ENCODE data around the gene ZBTB46. TPM values are rescaled to one million over a fixed set of nuclear protein-coding genes. Genes with fewer than 3 reads are reported as not detected.

The ZBTB46 gene
- total RNA-seq, 2 experiments from 2014 or later: 4.6 to 5.5 TPM

DNA sequence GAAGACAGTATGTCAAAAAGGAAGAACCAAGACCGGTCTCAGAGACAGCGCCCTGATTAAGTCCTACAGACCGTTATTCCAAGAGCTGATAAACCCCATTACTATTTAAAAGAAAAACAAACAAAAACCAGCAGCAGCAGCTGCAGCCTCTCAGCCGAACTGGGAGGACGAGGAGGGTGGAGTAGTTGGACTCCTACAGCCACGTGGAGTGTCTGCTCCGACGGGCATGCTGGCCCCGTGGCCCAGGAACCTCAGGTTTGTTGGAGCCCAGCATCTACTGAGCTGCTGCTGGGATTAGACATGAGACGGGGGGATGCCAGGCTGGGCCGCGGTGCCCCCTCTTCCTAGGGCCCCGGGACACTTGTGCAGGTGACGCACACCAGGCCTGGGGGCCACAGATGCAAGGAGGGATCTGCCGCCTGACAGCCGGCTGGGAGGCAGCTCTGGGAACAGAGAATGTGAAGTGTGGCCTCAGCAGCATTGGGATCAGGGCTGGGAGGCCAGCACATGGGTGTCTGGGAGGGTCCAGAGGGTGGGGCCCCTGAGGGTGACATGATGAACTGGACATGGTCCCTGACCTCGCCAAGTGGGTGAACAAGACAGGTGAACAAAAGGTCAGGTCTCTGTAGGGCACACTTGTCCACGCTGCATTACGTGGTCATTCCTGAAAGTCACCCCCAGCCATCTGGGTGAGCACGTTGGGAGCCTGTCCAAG, 2.9 kb upstream of the ZBTB46 start:
- CTCF ChIA-PET: interaction anchor here (0.8 kb wide), 1 partner anchor 10 kb away, joined by 3 read pairs; no protein-coding TSS in a partner anchor
- H3K36me3 Mint-ChIP-seq: peaks cover 2% of the 10 kb centered on the region
- POLR2A ChIA-PET: no interaction called here
- H3K4me3 Mint-ChIP-seq: no peak overlapping the region
- no peaks in the 10 kb centered on the region for H3K9me3 Mint-ChIP-seq
- peaks cover 12% of the 10 kb centered on the region for H3K4me1 Mint-ChIP-seq (ENCODE audit: low read depth)
- no peak for DNase-seq
- intact Hi-C loops (cut with micrococcal nuclease): no loop called here
- H3K27me3 Mint-ChIP-seq: peaks cover 19% of the 10 kb centered on the region
- H3K27ac Mint-ChIP-seq: no peak overlapping the region

DNA sequence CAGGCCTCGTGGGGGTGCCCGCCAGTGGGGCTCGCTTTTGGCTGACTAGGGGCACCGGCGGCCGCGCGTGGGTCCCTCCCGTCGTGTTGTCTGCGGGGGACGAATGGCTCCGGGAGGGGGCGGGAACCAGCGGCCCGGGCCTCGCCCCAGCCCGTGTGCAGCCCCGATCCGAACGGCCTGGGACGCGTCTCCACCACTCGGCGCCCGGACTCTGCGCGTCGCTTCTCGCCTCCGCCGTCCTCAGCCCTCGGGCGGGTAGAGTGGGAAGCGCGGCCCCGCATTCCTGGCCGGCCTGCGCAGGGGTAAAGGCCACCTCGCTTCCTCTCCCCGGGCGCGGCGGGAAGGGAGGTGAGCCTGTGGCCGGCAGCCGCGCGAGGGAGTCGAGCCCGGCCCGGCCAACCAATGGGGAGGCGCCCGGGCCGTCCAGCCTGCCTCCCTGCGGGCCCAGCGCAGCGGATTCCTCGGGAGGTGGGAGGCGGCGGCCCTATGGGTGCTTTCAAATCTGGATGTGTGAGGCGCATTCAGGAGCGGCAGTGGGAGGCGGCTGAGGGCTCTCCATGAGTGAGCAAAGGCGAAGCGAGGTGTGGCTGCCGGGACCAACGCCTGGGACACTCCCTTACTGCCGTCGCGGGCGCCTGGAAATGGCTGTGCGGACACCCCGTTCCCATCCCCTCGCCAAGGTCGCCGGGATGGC, 1.1 kb upstream of the ZBTB46 start:
- Mint-ChIP-seq H3K4me3 (peak overlapping the region; percentile 29), H3K36me3 (peaks cover 2% of the 10 kb centered on the region), H3K9me3 (no peaks in the 10 kb centered on the region), H3K4me1 (ENCODE audit: low read depth) (peaks cover 12% of the 10 kb centered on the region), H3K27ac (no peak overlapping the region), H3K27me3 (peaks cover 28% of the 10 kb centered on the region)
- intact Hi-C loops (cut with micrococcal nuclease): no loop called here
- no peak for DNase-seq
- CTCF ChIA-PET: interaction anchor here (0.5 kb wide), 1 partner anchor 89 kb away, joined by 3 read pairs; no protein-coding TSS in a partner anchor
- POLR2A ChIA-PET: no interaction called here

DNA sequence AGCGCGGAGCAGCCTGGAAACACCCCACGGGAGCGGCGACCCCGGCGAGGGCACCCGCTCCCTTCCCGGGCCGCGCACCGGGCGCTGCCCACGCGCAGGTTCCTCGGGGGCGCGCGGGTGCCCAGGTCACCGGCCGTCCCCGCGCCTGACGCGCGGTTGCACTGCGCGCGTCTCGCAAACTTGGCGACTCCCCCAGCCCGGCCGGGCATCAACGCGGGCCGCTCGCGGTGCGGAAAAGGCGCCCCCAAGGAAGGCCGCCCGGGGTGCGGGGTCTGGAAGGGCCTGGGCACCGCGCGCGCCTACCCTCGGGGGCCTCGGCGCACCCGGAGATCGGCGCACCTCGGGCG, 555 bp upstream of the ZBTB46 start:
- peaks cover 32% of the 10 kb centered on the region for H3K27me3 Mint-ChIP-seq
- ChIA-PET POLR2A (no interaction called here), CTCF (no interaction called here)
- H3K9me3 Mint-ChIP-seq: no peaks in the 10 kb centered on the region
- no peak for DNase-seq
- H3K4me1 Mint-ChIP-seq (ENCODE audit: low read depth): peaks cover 12% of the 10 kb centered on the region
- no peak overlapping the region for H3K4me3 Mint-ChIP-seq
- H3K36me3 Mint-ChIP-seq: peaks cover 2% of the 10 kb centered on the region
- H3K27ac Mint-ChIP-seq: no peak overlapping the region
- intact Hi-C loops (cut with micrococcal nuclease): no loop called here

DNA sequence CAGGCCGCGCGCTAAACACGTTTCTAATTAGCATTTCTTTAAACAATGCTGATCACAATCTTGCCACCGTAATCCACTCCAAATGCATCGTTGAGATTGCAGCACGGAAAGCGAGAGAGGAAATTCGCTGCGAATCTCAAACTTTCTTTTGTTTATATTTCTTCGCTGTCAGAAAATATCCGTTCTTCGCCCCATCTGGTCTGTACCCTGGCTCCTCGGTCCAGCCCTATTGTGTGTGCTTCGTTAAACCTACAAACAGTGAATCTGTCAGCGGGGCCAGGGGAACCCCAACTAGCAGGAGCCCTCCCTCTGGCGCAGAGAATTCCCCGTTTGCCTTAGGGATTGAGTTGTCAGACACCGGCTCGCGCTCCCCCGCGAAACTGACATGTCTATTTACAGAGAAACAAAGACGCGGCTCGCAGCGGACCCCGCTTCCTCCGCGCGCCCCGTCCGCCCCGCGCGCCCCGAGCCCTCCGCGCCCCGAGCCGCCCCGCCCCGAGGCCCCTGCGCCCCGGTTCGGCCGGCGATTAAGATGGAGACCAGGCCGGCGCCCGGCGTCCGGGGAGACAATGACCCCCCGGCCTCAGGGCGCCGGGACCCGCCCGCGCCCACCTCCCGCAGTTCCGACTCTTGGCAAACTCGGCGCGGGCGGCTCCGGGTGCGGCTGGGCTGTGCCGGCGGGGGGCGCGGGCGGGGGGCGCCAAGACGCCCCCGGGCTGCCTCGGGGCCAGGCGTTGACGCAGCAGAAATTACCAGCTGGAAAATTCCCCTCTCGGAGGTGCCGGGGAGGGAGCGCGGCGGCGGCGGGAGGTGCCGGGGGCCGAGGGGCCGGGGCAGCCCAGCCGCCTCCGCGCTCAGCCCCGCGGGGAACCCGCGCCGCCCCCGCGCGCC, 874 bp downstream of the ZBTB46 start:
- peaks cover 2% of the 10 kb centered on the region for H3K36me3 Mint-ChIP-seq
- DNase-seq: no peak
- peak overlapping the region; percentile 14 for H3K27ac Mint-ChIP-seq
- intact Hi-C loops (cut with micrococcal nuclease): no loop called here
- H3K27me3 Mint-ChIP-seq: peaks cover 43% of the 10 kb centered on the region
- peaks cover 20% of the 10 kb centered on the region for H3K4me1 Mint-ChIP-seq (ENCODE audit: low read depth)
- CTCF ChIA-PET: interaction anchor here (1.4 kb wide), 1 partner anchor 44 kb away, joined by 3 read pairs; no protein-coding TSS in a partner anchor
- peak overlapping the region; percentile 79 for H3K4me3 Mint-ChIP-seq
- POLR2A ChIA-PET: no interaction called here
- no peaks in the 10 kb centered on the region for H3K9me3 Mint-ChIP-seq

DNA sequence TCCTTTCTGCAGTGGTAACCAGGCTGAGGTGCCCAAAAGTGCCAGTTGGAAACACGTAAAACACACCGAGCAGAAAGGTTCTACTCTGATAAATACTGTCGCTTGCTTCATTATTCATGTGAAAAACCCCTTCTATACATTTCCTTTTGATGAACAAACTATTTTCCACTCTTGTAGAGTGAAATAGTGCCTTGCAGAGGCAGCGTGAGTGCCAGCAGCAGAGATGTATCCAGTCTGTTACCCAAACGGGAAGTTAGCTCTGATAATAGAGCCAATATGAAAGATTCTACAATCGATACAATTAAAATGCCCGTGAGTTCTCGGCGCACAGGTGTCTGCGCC, 1.5 kb downstream of the ZBTB46 start:
- peaks cover 2% of the 10 kb centered on the region for H3K36me3 Mint-ChIP-seq
- CTCF ChIA-PET: interaction anchor here (1.4 kb wide), 1 partner anchor 43 kb away, joined by 3 read pairs; no protein-coding TSS in a partner anchor
- POLR2A ChIA-PET: no interaction called here
- intact Hi-C loops (cut with micrococcal nuclease): no loop called here
- peaks cover 43% of the 10 kb centered on the region for H3K27me3 Mint-ChIP-seq
- H3K4me3 Mint-ChIP-seq: peak overlapping the region; percentile 79
- peaks cover 20% of the 10 kb centered on the region for H3K4me1 Mint-ChIP-seq (ENCODE audit: low read depth)
- H3K9me3 Mint-ChIP-seq: no peaks in the 10 kb centered on the region
- DNase-seq: peak; percentile 32
- peak overlapping the region; percentile 14 for H3K27ac Mint-ChIP-seq

DNA sequence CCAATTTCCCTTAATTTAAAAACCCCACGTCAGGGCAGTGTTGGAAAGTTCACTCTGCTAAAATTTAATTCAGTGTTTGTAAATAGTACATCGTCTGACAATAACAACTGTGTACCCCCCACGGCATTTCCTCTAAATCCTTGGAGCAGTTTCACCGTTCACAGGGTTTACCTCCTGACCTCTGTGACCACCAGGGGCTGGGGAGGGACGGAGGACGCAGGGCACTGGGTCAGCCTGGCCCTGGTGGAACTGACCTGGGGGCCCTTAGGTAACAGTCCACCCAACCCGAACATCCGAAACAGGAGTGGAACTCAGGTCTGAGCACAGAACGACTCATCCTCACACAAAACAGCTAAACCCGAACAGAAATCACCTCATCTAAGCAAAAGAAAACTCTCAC, 2.1 kb downstream of the ZBTB46 start:
- Mint-ChIP-seq H3K4me3 (peak overlapping the region; percentile 79), H3K27me3 (peaks cover 43% of the 10 kb centered on the region), H3K4me1 (ENCODE audit: low read depth) (peaks cover 20% of the 10 kb centered on the region), H3K36me3 (peaks cover 2% of the 10 kb centered on the region), H3K27ac (peak overlapping the region; percentile 14), H3K9me3 (no peaks in the 10 kb centered on the region)
- no peak for DNase-seq
- ChIA-PET CTCF (interaction anchor here (1.4 kb wide), 1 partner anchor 43 kb away, joined by 3 read pairs; no protein-coding TSS in a partner anchor), POLR2A (no interaction called here)
- intact Hi-C loops (cut with micrococcal nuclease): no loop called here

DNA sequence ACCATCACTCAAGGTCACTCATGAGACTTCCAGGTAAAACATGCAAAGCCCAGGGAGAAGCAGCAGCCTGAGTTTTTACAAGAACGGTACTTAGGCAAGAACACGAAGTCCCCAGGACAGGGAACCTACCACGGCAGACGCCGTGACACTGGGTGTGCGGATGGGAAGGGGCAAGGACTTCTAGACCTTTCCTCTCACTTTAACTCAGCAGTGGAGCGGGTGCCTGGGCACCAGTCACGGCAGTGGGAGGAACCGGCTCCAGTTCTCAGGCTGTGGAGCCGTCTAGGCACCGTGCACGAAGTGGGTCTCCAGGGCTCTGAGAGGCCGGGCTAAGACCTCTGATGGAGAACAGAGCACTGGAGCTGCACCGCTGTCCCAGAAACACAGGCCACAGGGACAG, 2.5 kb downstream of the ZBTB46 start:
- ChIA-PET CTCF (no interaction called here), POLR2A (no interaction called here)
- peaks cover 2% of the 10 kb centered on the region for H3K36me3 Mint-ChIP-seq
- no peaks in the 10 kb centered on the region for H3K9me3 Mint-ChIP-seq
- DNase-seq: no peak
- H3K27ac Mint-ChIP-seq: no peak overlapping the region
- H3K4me3 Mint-ChIP-seq: no peak overlapping the region
- peaks cover 45% of the 10 kb centered on the region for H3K27me3 Mint-ChIP-seq
- H3K4me1 Mint-ChIP-seq (ENCODE audit: low read depth): peaks cover 20% of the 10 kb centered on the region
- intact Hi-C loops (cut with micrococcal nuclease): no loop called here

DNA sequence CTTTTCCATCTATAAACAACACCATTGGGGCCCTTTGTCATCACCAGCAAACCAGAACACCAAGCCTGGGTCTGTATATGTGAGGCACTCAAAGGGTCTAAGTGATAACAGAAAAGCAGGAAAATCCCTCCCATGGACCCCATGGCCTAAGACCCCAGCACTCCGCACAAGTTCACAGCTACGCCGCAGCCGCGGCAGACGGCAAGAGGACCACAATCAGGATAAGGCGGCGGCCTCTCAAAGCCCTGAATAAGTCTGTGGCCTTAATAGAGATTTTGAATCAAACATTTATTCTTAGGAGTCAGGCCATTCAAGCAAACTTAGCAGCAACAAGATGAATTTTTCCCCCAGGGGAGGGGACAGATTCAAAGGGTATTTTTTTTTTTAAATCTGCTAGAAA, 2.9 kb downstream of the ZBTB46 start:
- peaks cover 20% of the 10 kb centered on the region for H3K4me1 Mint-ChIP-seq (ENCODE audit: low read depth)
- CTCF ChIA-PET: no interaction called here
- intact Hi-C loops (cut with micrococcal nuclease): no loop called here

DNA sequence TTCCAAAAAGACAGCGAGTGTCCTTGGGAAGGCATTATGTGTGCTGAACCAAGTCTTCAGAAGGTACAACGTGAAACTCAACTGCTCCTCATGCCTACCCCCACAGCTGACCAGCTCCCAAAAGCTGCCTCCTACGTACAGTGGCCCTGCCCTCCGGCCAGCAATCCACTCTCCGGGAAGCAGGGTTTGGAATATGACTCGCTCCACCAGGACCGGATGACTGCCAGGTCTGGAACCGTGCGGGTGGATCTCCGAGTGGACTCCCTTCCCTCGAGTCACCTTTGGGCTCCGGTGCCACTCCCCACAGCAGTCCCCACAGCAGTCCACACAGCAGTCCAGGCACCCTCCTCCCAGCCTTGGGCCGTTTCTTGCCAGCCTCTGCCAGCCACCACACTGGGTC, 4.3 kb downstream of the ZBTB46 start:
- ChIA-PET CTCF (interaction anchor here (0.7 kb wide), 1 partner anchor 16 kb away, joined by 3 read pairs; no protein-coding TSS in a partner anchor), POLR2A (no interaction called here)
- DNase-seq: no peak
- Mint-ChIP-seq H3K9me3 (no peaks in the 10 kb centered on the region), H3K27ac (no peak overlapping the region), H3K36me3 (peaks cover 2% of the 10 kb centered on the region), H3K4me3 (no peak overlapping the region), H3K27me3 (peaks cover 46% of the 10 kb centered on the region), H3K4me1 (ENCODE audit: low read depth) (peaks cover 20% of the 10 kb centered on the region)
- intact Hi-C loops (cut with micrococcal nuclease): no loop called here

More for the DNA sequence above, 2.9 kb downstream of the ZBTB46 start:
- H3K27ac Mint-ChIP-seq: no peak overlapping the region
- H3K4me3 Mint-ChIP-seq: no peak overlapping the region
- peaks cover 2% of the 10 kb centered on the region for H3K36me3 Mint-ChIP-seq
- H3K27me3 Mint-ChIP-seq: peaks cover 44% of the 10 kb centered on the region
- no peaks in the 10 kb centered on the region for H3K9me3 Mint-ChIP-seq
- DNase-seq: no peak
- POLR2A ChIA-PET: no interaction called here

DNA sequence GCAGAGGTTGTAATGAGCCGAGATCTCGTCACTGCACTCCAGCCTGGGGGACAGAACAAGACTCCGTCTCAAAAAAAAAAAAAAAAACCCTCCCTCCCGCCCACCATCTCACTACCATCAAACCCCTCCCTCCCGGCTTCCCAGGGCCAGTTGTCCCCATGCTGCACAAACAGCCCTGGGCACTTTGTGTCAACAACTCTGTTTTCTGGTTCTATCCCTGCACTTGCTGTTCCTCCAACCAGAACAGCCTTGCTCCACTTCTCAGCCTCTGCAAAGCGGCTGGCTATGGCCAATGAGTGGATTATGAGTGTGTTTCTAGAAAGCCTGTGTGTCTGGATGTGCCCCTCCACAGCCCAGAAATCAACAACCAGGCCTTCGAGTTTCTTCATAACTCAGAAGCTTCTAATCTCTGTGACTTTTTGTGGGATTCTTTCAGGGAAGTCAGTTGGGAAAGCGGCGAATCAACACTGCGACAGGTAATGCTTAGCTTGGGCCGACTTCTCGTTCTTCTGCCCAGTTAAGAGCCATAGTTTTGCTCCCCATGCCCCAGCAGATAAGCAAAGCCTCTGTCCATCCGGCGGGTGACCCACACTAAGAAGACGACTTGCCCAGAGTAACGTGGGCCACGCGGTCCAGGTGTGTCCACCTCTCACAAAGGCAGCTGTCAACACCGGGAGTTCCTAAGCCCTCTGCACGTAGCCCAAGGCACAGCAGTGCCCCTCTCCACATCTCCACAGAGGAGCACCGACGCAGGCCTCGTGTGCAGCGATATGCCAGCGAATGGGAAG, 5.5 kb downstream of the ZBTB46 start:
- POLR2A ChIA-PET: no interaction called here
- Mint-ChIP-seq H3K9me3 (no peaks in the 10 kb centered on the region), H3K27ac (peak overlapping the region; percentile 56), H3K36me3 (peaks cover 2% of the 10 kb centered on the region), H3K4me3 (no peak overlapping the region), H3K4me1 (ENCODE audit: low read depth) (peaks cover 20% of the 10 kb centered on the region), H3K27me3 (peaks cover 46% of the 10 kb centered on the region)
- CTCF ChIA-PET: no interaction called here
- no peak for DNase-seq
- intact Hi-C loops (cut with micrococcal nuclease): no loop called here

DNA sequence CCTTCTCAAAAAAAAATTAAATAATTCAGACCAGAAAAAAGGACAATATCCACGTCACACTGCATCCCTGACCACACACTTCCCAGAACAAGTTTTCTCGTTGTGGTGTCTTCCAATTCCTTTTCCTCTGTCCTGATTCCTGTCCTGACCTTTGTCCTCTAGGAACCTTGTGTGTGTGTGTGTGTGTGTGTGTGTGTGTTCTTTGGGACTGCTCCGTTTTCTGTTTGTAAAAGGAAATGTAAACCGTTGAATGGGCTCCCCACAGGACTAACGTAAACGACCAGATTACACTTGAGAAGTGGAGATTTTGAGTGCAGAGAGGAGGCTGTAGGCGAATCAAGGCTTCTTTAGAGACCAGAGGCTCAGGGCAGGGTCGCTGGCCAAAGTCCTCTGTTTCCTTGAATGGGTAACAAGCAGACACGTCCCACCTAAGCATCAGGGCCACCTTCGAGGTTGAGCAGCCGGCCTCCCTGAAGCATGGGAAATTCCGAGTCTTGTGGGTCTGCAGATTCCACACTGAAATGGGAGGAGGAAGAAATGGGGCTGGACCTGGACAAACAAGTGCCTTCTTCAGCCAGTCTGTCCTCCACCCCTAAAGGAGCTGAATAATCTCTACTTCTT, 7.3 kb downstream of the ZBTB46 start:
- H3K27ac Mint-ChIP-seq: no peak overlapping the region
- POLR2A ChIA-PET: no interaction called here
- H3K4me3 Mint-ChIP-seq: no peak overlapping the region
- no peaks in the 10 kb centered on the region for H3K36me3 Mint-ChIP-seq
- intact Hi-C loops (cut with micrococcal nuclease): no loop called here
- CTCF ChIA-PET: interaction anchor here (0.7 kb wide), 1 partner anchor 9 kb away, joined by 3 read pairs; no protein-coding TSS in a partner anchor
- H3K27me3 Mint-ChIP-seq: peaks cover 33% of the 10 kb centered on the region
- DNase-seq: no peak
- peaks cover 8% of the 10 kb centered on the region for H3K4me1 Mint-ChIP-seq (ENCODE audit: low read depth)
- H3K9me3 Mint-ChIP-seq: no peaks in the 10 kb centered on the region
